H1 (cell line): ENCODE measurements around the gene PARD6A. TPM values are rescaled to one million over a fixed set of nuclear protein-coding genes. Genes with fewer than 3 reads are reported as not detected.

Source experiments
- EP300 ChIP-seq, 2 experiments: IDR thresholded peaks; 1 replicate in 1 of 2; 2 replicates in 1 of 2; pipeline ENCODE4 v1.6.1; 2011 to 2012; ENCODE audit warnings: low read depth in 2 of 2, low read length in 2 of 2, mild to moderate bottlenecking in 2 of 2, borderline replicate concordance in 1 of 2, inconsistent platforms in 1 of 2, moderate library complexity in 1 of 2
- GTF2F1 ChIP-seq: IDR thresholded peaks from 2 replicates; pipeline ENCODE4 v1.6.1; 2012; ENCODE audit warnings: low read depth, low read length, improper control_type of control experiment, borderline replicate concordance
- KDM5A ChIP-seq: fragments of 200-600 bp; IDR thresholded peaks from 2 replicates; pipeline ENCODE4 v1.7.1; 2012; ENCODE audit warnings: mild to moderate bottlenecking, low read length, inconsistent platforms, mixed read lengths
- NANOG ChIP-seq: IDR thresholded peaks from 2 replicates; pipeline ENCODE4 v1.6.1; 2011; ENCODE audit warnings: low read length, low read depth, mild to moderate bottlenecking, inconsistent platforms; ENCODE audit not compliant: insufficient read depth, poor library complexity, severe bottlenecking
- RBBP5 ChIP-seq: IDR thresholded peaks from 2 replicates; pipeline ENCODE4 v1.7.1; 2012; ENCODE audit warnings: low read depth, mild to moderate bottlenecking, inconsistent platforms, low read length, moderate library complexity, borderline replicate concordance
- SRF ChIP-seq: IDR thresholded peaks from 2 replicates; pipeline ENCODE4 v1.6.1; 2011; ENCODE audit warnings: mild to moderate bottlenecking, low read depth, low read length, moderate library complexity
- YY1 ChIP-seq: IDR thresholded peaks from 2 replicates; pipeline ENCODE4 v1.6.1; 2011; ENCODE audit warnings: low read depth, mild to moderate bottlenecking, low read length
- polyA plus RNA-seq, 7 experiments: library from polyadenylated mRNA; depleted of rRNA in 3 of 7; stranded (reverse) in 5 of 7; unstranded in 2 of 7; fragments of >200 nt in 5 of 7; fragments of 200-250 nt in 2 of 7; gene quantifications; 1 replicate in 5 of 7; 2 replicates in 1 of 7; 4 replicates in 1 of 7; pipeline versions ENCODE4 v1.2.1 to v1.2.3, GENCODE V29; 2011 to 2013; ENCODE audit warnings: missing spikeins in 2 of 7, mixed read lengths in 2 of 7
- total RNA-seq: library from RNA; stranded (reverse); fragmentation: NEBNext Ultra II Directional; extraction: Animal tissue kit (Norgen Biotek cat#: 25700); gene quantifications from 2 replicates; pipeline ENCODE4 v1.2.1, GENCODE V29; 2021

The PARD6A gene
- total and polyA plus RNA-seq, 2 of the 8 experiments (the other 6 are each of a cell fraction or from before 2014, with no cell fraction given) = 15.1 to 21.8 TPM

- TF ChIP-seq NANOG (no peak), KDM5A (no peak), EP300 (IDR thresholded peaks at IDR 0.05; ENCODE audit: borderline replicate concordance in 1 of 2, low read depth in 2 of 2, low read length in 2 of 2) (no peak), RBBP5 (no peak), GTF2F1 (no peak), YY1 (no peak), SRF (no peak)
- TF ChIP-seq, all 59 proteins: peak for 0
Measured at GRCh38 chr16:67683767-67684166, 23.0 kb downstream of the PARD6A start (continued).
